Measurements from ENCODE around the gene ILF3. TPM values are rescaled to one million over a fixed set of nuclear protein-coding genes. Genes with fewer than 3 reads are reported as not detected.

ILF3 gene
- total and polyA plus RNA-seq, 10 of the 15 experiments (the other 5 are each of a cell fraction or from before 2014, with no cell fraction given), result 28.1 to 383 (median 176) TPM

GRCh38 chr19:10719466-10719961, 65.4 kb downstream of the ILF3 start (continued):
- TF ChIP-seq, protein P1, sequence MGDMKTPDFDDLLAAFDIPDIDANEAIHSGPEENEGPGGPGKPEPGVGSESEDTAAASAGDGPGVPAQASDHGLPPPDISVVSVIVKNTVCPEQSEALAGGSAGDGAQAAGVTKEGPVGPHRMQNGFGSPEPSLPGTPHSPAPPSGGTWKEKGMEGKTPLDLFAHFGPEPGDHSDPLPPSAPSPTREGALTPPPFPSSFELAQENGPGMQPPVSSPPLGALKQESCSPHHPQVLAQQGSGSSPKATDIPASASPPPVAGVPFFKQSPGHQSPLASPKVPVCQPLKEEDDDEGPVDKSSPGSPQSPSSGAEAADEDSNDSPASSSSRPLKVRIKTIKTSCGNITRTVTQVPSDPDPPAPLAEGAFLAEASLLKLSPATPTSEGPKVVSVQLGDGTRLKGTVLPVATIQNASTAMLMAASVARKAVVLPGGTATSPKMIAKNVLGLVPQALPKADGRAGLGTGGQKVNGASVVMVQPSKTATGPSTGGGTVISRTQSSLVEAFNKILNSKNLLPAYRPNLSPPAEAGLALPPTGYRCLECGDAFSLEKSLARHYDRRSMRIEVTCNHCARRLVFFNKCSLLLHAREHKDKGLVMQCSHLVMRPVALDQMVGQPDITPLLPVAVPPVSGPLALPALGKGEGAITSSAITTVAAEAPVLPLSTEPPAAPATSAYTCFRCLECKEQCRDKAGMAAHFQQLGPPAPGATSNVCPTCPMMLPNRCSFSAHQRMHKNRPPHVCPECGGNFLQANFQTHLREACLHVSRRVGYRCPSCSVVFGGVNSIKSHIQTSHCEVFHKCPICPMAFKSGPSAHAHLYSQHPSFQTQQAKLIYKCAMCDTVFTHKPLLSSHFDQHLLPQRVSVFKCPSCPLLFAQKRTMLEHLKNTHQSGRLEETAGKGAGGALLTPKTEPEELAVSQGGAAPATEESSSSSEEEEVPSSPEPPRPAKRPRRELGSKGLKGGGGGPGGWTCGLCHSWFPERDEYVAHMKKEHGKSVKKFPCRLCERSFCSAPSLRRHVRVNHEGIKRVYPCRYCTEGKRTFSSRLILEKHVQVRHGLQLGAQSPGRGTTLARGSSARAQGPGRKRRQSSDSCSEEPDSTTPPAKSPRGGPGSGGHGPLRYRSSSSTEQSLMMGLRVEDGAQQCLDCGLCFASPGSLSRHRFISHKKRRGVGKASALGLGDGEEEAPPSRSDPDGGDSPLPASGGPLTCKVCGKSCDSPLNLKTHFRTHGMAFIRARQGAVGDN (IDR thresholded peaks at IDR 0.05), result no peak
- TF ChIP-seq EED (IDR thresholded peaks at IDR 0.05; ENCODE audit: low read depth), result no peak

- SMC1A ChIA-PET (ENCODE audit: uncharacterized antibody, unreplicated experiment), result interaction anchor here (0.7 to 6.6 kb wide), 6 partner anchors 19 to 168 kb away, joined by 3 to 102 read pairs (median 4); partner anchors contain the start of gene QTRT1
- Histone ChIP-seq H3K9me3 (replicated peaks; ENCODE audit: control insufficient read depth, insufficient read depth, low read length) (no peaks in the 10 kb centered on the region), H3K27me3 (replicated peaks in 1 of 2; ENCODE audit: control insufficient read depth in 2 of 2, insufficient read depth in 2 of 2, low read length in 1 of 2) (no peaks in the 10 kb centered on the region), H3K4me2 (ENCODE audit: control insufficient read depth, insufficient read depth) (peak overlapping the region; percentile 66), H3K27ac (ENCODE audit: control insufficient read depth, insufficient read depth) (no peak overlapping the region), H3K36me3 (ENCODE audit: control insufficient read depth in 2 of 2, insufficient read depth in 2 of 2, low read length in 1 of 2) (peaks cover 0 to 4% of the 10 kb centered on the region in 2 experiments; a peak in 2 of 4 replicates), H3K79me2 (ENCODE audit: control insufficient read depth, insufficient read depth, low read length) (peaks cover 70% of the 10 kb centered on the region), H3K4me3 (peak overlapping the region; percentile 29; the same call in 1 of the 2 replicates), H4K20me1 (ENCODE audit: control insufficient read depth, insufficient read depth) (peaks cover 20% of the 10 kb centered on the region), H3K9ac (ENCODE audit: control insufficient read depth, insufficient read depth, low read length) (no peak overlapping the region; the same call in 1 of the 2 replicates), H2AFZ (ENCODE audit: control insufficient read depth, low read depth, low read length) (no peak overlapping the region), H3K4me1 (ENCODE audit: control insufficient read depth, insufficient read depth, low read length) (peaks cover 11% of the 10 kb centered on the region)
- RAD21 ChIA-PET (ENCODE audit: unreplicated experiment), result interaction anchor here (1.1 to 5.4 kb wide), 4 partner anchors 11 to 145 kb away, joined by 3 to 102 read pairs (median 4); no protein-coding TSS in a partner anchor
- FAIRE-seq, result no peak
- CTCF ChIA-PET, result interaction anchor here (1.0 to 7.9 kb wide), 4 partner anchors 50 to 152 kb away, joined by 3 to 211 read pairs (median 4); partner anchors contain the start of gene TMED1
- TF ChIP-seq DPF2 (IDR thresholded peaks at IDR 0.05) (peak; percentile 91), RAD51 (IDR thresholded peaks at IDR 0.05) (no peak)
- no peak for ATAC-seq
- no peak for DNase-seq (ENCODE audit: low read depth, low spot score)
- in situ Hi-C loops (cut with MboI) (no loop called here), intact Hi-C loops (cut with micrococcal nuclease; ENCODE audit: unreplicated experiment) (no loop called here)
- WGBS (ENCODE audit: insufficient coverage, insufficient replicate concordance, low lambda C conversion rate, missing lambda C conversion rate), result 98% methylated on average over 6 of the region's 6 CpGs
- BruUV-seq (replicated peaks), result no TSS peak
- POLR2A ChIA-PET, result interaction anchor here (0.6 to 5.5 kb wide), 3 partner anchors 7 to 144 kb away, joined by 3 to 34 read pairs (median 3); no protein-coding TSS in a partner anchor
Observed at GRCh38 chr19:10720607-10721125, 66.5 kb downstream of the ILF3 start.
